Activated CD8-positive, alpha-beta memory T cell treated with anti-CD3 and anti-CD28 coated beads, Interleukin-2, amount 50 U/mL, for 1 hour (primary cell): Measurements from ENCODE around the gene NTNG2.
"Not testable (repeated sequence)": the region's sequence is repeated elsewhere in the genome, so short reads cannot be mapped to it uniquely, and the experiment has no call there.

Experiments
- DNase-seq: peaks from one replicate; pipeline ENCODE4 v3.0.0-alpha.2; 2020; ENCODE audit errors: extremely low read depth

The NTNG2 gene

GRCh38 chr9:132250324-132251262, 88.7 kb downstream of the NTNG2 start:
- no peak for DNase-seq

- DNase-seq: no peak
These were observed 99.0 kb downstream of the NTNG2 start for GRCh38 chr9:132260846-132261245.

GRCh38 chr9:132266017-132266416, 104.2 kb downstream of the NTNG2 start:
- no peak for DNase-seq

GRCh38 chr9:132267660-132268059, 105.8 kb downstream of the NTNG2 start:
- DNase-seq: no peak

DNA sequence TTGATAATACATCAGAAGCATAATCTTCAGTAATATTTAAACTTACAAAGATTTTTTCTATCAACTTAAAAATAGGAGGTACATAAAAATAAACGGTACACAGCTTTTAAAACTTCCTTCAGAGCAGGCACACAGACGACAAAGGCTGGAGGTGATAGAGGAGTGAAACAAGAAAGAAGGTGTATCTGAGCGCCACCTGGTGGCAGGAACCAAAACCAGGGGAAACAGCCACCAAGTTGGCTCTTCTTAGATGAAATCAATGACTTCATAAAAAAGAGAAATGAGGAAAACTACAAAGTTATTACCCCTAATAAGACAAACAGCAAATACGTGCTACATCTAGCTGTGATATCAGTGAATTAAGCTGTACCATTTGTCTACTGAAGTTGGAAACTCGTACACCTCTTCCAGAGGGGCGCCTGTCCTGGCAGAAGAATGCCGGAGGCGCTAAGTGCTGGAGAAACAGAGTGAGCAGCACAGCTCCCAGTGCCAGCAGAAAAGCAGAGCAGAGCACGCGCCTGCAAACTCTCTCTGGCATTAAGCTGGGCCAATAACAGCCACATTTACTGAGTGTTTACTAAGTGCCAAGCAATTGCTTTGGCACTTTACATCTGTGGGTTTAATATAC, 107.0 kb downstream of the NTNG2 start:
- peak; percentile 24 for DNase-seq

DNA sequence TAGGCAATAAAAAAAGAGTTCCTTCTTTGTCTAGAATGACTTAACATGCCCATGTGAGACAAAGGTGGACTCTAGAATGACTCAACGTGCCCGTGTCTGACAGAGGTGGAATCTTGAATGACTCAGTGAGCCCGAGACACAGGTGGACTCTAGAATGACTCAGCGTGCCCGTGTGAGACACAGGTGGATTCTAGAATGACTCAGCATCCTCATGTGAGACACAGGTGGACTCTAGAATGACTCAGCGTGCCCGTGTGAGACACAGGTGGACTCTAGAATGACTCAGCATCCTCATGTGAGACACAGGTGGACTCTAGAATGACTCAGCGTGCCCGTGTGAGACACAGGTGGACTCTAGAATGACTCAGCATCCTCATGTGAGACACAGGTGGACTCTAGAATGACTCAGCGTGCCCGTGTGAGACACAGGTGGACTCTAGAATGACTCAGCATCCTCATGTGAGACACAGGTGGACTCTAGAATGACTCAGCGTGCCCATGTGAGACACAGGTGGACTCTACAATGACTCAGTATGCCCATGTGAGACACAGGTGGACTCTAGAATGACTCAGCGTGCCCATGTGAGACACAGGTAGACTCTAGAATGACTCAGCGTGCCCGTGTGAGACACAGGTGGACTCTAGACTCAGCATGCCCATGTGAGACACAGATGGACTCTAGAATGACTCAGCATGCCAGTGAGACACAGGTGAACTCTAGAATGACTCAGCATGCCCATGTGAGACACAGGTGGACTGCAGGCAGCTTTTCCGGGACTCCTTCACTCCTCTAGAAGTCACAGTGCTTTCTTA, 108.1 kb downstream of the NTNG2 start:
- DNase-seq: not testable (repeated sequence)

- no peak for DNase-seq
These were observed 113.0 kb downstream of the NTNG2 start for GRCh38 chr9:132274861-132275260.

DNA sequence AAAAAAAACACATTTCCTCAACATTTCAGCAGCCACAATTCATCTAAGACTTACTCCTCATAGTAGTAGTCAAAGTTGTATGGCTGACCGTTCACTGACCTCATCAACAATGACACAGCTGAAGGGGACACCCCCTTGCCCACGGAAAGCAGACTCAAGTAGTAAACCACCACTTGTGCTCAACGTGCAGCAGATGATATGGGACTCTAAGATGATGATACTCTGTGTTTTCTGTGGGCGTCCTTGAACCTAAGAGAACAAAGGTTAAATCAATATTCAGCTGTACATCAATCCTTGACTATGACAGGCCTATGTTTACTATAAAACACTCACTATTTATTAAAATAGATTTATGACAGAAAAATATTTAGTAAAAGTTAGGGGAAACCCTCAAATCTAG, 121.3 kb downstream of the NTNG2 start:
- DNase-seq: no peak

GRCh38 chr9:132283863-132284262, 122.0 kb downstream of the NTNG2 start:
- DNase-seq: no peak

DNA sequence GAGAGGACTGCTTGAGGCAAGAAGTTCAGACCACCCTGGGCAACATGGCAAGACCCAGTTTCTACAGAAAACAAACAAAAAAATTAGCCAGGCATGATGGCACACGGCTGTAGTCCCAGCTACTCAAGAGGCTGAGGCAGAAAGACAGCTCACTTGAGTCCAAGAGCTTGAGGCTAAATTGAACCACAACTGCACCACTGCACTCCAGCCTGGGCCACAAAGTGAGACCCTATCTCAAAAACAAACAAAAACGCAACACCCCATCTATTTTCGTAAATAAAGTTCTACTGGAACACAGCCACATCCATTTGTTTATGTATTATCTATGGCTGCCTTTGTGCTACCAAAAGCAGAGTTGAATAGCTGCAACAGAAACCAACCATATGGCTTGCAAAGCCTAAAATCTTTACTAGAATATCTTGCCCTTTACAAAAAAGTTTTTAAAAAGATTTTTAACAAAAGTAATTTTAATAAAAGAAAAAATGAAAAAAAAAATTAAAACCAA, 125.5 kb downstream of the NTNG2 start:
- no peak for DNase-seq

DNA sequence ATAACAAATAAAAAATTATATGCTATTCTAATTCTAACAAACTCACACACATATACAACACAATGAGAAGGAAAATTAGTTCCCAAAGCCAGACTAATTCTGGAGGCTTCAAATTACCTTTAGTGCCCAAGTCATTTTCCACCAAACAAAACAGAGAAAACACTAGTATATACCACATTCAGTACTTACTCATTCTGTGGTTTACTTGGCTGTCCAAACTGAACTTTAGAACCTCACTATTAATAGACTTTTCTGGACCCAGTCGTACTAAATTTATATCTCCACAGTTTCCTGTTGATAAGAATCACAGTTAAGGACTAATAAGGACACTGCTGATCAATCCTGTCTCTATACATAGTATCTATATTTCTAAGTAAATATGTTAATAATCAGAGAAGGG, 126.5 kb downstream of the NTNG2 start:
- DNase-seq: no peak

- no peak for DNase-seq
These were observed 127.1 kb downstream of the NTNG2 start for GRCh38 chr9:132288966-132289365.

GRCh38 chr9:132293145-132293721, 131.4 kb downstream of the NTNG2 start:
- no peak for DNase-seq
